ENCODE results near the gene PATJ. TPM values are rescaled to one million over a fixed set of nuclear protein-coding genes. Genes with fewer than 3 reads are reported as not detected.

Gene PATJ
- total RNA-seq, 1 experiment from 2014 or later, result 57.9 TPM

- no peaks in the 10 kb centered on the region for H3K27me3 Mint-ChIP-seq (ENCODE audit: low read depth)
- H3K9me3 Mint-ChIP-seq, result peaks cover 7% of the 10 kb centered on the region; the same call in 1 of the 2 replicates
- CTCF ChIA-PET, result interaction anchor here (1.0 to 1.1 kb wide), 2 partner anchors 16 to 85 kb away, joined by 3 read pairs; no protein-coding TSS in a partner anchor
- peaks cover 22% of the 10 kb centered on the region for H3K4me1 Mint-ChIP-seq
- H3K4me3 Mint-ChIP-seq, result no peak overlapping the region
- DNase-seq (ENCODE audit: low spot score) (no peak), ATAC-seq (no peak)
- POLR2A ChIA-PET, result no interaction called here
- H3K27ac Mint-ChIP-seq, result peak overlapping the region; percentile 81; the same call in 1 of the 2 replicates
- H3K36me3 Mint-ChIP-seq, result peaks cover 22% of the 10 kb centered on the region
- TF ChIP-seq JAZF1 (CRISPR knock-in tag; IDR thresholded peaks at IDR 0.05), result no peak
- TF ChIP-seq NR2C2 (CRISPR knock-in tag; IDR thresholded peaks at IDR 0.05), result no peak
- TF ChIP-seq FOXJ3 (CRISPR knock-in tag; IDR thresholded peaks at IDR 0.05; ENCODE audit: borderline replicate concordance), result no peak
- no peak for TF ChIP-seq OVOL2 (CRISPR knock-in tag; IDR thresholded peaks at IDR 0.05; ENCODE audit: borderline replicate concordance)
- TF ChIP-seq CREB1 (CRISPR knock-in tag; IDR thresholded peaks at IDR 0.05), result no peak
- TF ChIP-seq ATF1 (CRISPR knock-in tag; IDR thresholded peaks at IDR 0.05), result no peak
- TF ChIP-seq GTF2I (CRISPR knock-in tag; conservative IDR thresholded peaks at IDR 0.05), result no peak
- no peak for TF ChIP-seq USF1 (CRISPR knock-in tag; IDR thresholded peaks at IDR 0.05)
Observed at GRCh38 chr1:61997123-61997522, 254.8 kb downstream of the PATJ start.

GRCh38 chr1:62003777-62004176, 261.5 kb downstream of the PATJ start:
- DNase-seq (ENCODE audit: low spot score), result no peak
- TF ChIP-seq ZNF532 (CRISPR knock-in tag; IDR thresholded peaks at IDR 0.05; ENCODE audit: borderline replicate concordance) (no peak), SP1 (CRISPR knock-in tag; conservative IDR thresholded peaks at IDR 0.05) (no peak), JUN (CRISPR knock-in tag; IDR thresholded peaks at IDR 0.05) (no peak), ZNF512 (CRISPR knock-in tag; IDR thresholded peaks at IDR 0.05; ENCODE audit: borderline replicate concordance) (no peak), AFF4 (CRISPR knock-in tag; IDR thresholded peaks at IDR 0.05; ENCODE audit: borderline replicate concordance) (no peak), ZNF423 (CRISPR knock-in tag; IDR thresholded peaks at IDR 0.05) (no peak), PREB (CRISPR knock-in tag; IDR thresholded peaks at IDR 0.05; ENCODE audit: borderline replicate concordance) (no peak), ZNF396 (CRISPR knock-in tag; IDR thresholded peaks at IDR 0.05; ENCODE audit: borderline replicate concordance) (no peak), E2F1 (CRISPR knock-in tag; IDR thresholded peaks at IDR 0.05) (no peak), ZNF317 (CRISPR knock-in tag; IDR thresholded peaks at IDR 0.05; ENCODE audit: borderline replicate concordance, low read depth) (no peak)
- ChIA-PET CTCF (interaction anchor here (1.0 kb wide), 1 partner anchor 32 kb away, joined by 3 read pairs; no protein-coding TSS in a partner anchor), POLR2A (no interaction called here)
- H3K27ac Mint-ChIP-seq, result peak overlapping the region; percentile 20
- H3K4me1 Mint-ChIP-seq, result peaks cover 8% of the 10 kb centered on the region
- H3K27me3 Mint-ChIP-seq (ENCODE audit: low read depth), result no peaks in the 10 kb centered on the region
- H3K36me3 Mint-ChIP-seq, result 0 out of 2 replicates have a peak, but pooled peaks cover 2% of the 10 kb centered on the region
- peak; percentile 57 for ATAC-seq
- H3K4me3 Mint-ChIP-seq, result no peak overlapping the region
- H3K9me3 Mint-ChIP-seq, result no peaks in the 10 kb centered on the region

Data from WTC11 (cell line).